Skeletal muscle tissue (tissue), 4 donors: ENCODE data around the gene CANT1. TPM values are rescaled to one million over a fixed set of nuclear protein-coding genes. Genes with fewer than 3 reads are reported as not detected.

ENCODE experiments used
- H3K27ac ChIP-seq: one replicate; pipeline ENCODE4 v1.7.0; 2013; ENCODE audit warnings: mild to moderate bottlenecking, low read depth, low read length, inconsistent platforms
- H3K27me3 ChIP-seq, 3 donors: one replicate each; pipeline ENCODE4 v1.7.0; 2013; ENCODE audit warnings: low read length in 3 of 3; ENCODE audit not compliant: control insufficient read depth in 3 of 3, insufficient read depth in 3 of 3
- H3K36me3 ChIP-seq, 3 donors: one replicate each; pipeline ENCODE4 v1.7.0; 2013; ENCODE audit warnings: low read length in 3 of 3; ENCODE audit not compliant: control insufficient read depth in 3 of 3, insufficient read depth in 3 of 3
- H3K4me1 ChIP-seq, 3 donors: one replicate each; pipeline ENCODE4 v1.7.0; 2013; ENCODE audit warnings: low read length in 3 of 3, mild to moderate bottlenecking in 3 of 3; ENCODE audit not compliant: control insufficient read depth in 3 of 3, insufficient read depth in 3 of 3
- H3K4me3 ChIP-seq, 3 donors: one replicate each; pipeline ENCODE4 v1.7.0; 2013; ENCODE audit warnings: low read length in 3 of 3
- H3K9ac ChIP-seq, 3 donors: one replicate each; pipeline ENCODE4 v1.7.0; 2013; ENCODE audit warnings: low read length in 3 of 3, mild to moderate bottlenecking in 3 of 3, moderate library complexity in 2 of 3, low read depth in 1 of 3
- H3K9me3 ChIP-seq, 3 donors: one replicate each; pipeline ENCODE4 v1.7.0; 2013; ENCODE audit warnings: low read length in 3 of 3; ENCODE audit not compliant: control insufficient read depth in 3 of 3
- total RNA-seq: library from RNA; depleted of rRNA; stranded (reverse); fragments of >200 nt; gene quantifications from one replicate; pipeline ENCODE4 v1.2.3, GENCODE V29; 2014
- donor health status: Osteomylitis.

The CANT1 gene
- total RNA-seq, 1 donor from 2014 or later: 21.9 TPM

GRCh38 chr17:79010304-79010646, 711 bp upstream of the CANT1 start:
- H3K27me3 ChIP-seq: no peaks in the 10 kb centered on the region
- H3K4me1 ChIP-seq: peaks cover 22 to 38% (median 30%) of the 10 kb centered on the region in 3 donors
- H3K36me3 ChIP-seq: no peaks in the 10 kb centered on the region
- peak overlapping the region; percentile 81 to 94 (median 89) for H3K9ac ChIP-seq
- H3K9me3 ChIP-seq: no peaks in the 10 kb centered on the region
- H3K27ac ChIP-seq: peak overlapping the region; percentile 60
- peak overlapping the region; percentile 74 to 95 (median 82) for H3K4me3 ChIP-seq

- Histone ChIP-seq H3K4me1 (peaks cover 22 to 38% (median 32%) of the 10 kb centered on the region in 3 donors), H3K9ac (peak overlapping the region; percentile 80 to 94 (median 93)), H3K36me3 (no peaks in the 10 kb centered on the region), H3K9me3 (no peaks in the 10 kb centered on the region), H3K4me3 (peak overlapping the region; percentile 82 to 95 (median 95)), H3K27ac (peak overlapping the region; percentile 60), H3K27me3 (no peaks in the 10 kb centered on the region)
Observed at GRCh38 chr17:79008666-79009387, 737 bp downstream of the CANT1 start.

- Histone ChIP-seq H3K27me3 (no peaks in the 10 kb centered on the region), H3K27ac (no peak overlapping the region), H3K9me3 (no peaks in the 10 kb centered on the region), H3K36me3 (no peaks in the 10 kb centered on the region), H3K9ac (peak overlapping the region in 2 of 3 donors; percentile 93 to 94), H3K4me1 (peaks cover 22 to 38% (median 33%) of the 10 kb centered on the region in 3 donors), H3K4me3 (peak overlapping the region in 1 of 3 donors; percentile 95)
Observed at GRCh38 chr17:79007504-79008381, 1.8 kb downstream of the CANT1 start.

DNA sequence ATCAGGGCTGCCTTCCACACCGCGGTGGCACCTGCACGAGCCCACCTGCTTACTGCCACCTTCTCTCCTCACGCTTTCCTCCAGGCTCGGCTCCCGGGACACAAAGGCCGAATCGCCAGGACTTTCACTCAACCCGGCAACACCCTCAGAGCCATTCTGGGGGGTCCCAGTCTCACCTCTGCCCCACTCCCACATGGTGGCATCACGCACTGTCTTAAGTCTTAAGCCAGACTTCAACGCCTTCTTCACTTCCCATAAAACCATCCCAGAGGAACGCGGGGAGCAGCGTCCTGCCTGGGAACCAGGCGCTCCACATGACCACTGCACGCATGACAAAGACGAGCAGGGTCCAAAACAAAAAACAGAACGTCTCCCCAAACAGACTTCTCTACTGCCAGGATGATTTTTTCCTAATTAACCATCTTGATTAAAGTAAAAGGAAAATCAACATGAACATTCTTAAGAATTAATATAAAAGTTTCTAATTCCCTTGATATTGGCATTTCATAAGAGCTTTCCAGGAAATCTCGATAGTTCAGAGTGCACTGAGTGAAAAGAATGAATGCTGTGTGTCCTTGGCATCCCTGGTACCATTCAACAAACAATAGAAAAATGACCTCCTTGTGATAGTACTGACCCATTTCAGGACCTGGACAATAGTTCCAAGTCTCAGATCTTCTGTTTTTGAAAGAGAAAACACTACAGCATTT, 2.6 kb downstream of the CANT1 start:
- H3K27me3 ChIP-seq: no peaks in the 10 kb centered on the region
- H3K36me3 ChIP-seq: no peaks in the 10 kb centered on the region
- no peak overlapping the region for H3K27ac ChIP-seq
- H3K4me3 ChIP-seq: no peak overlapping the region
- peaks cover 22 to 38% (median 34%) of the 10 kb centered on the region in 3 donors for H3K4me1 ChIP-seq
- H3K9me3 ChIP-seq: no peaks in the 10 kb centered on the region
- H3K9ac ChIP-seq: no peak overlapping the region

GRCh38 chr17:79006046-79006445, 3.5 kb downstream of the CANT1 start:
- H3K27ac ChIP-seq: no peak overlapping the region
- peaks cover 22 to 38% (median 34%) of the 10 kb centered on the region in 3 donors for H3K4me1 ChIP-seq
- no peaks in the 10 kb centered on the region for H3K9me3 ChIP-seq
- no peaks in the 10 kb centered on the region for H3K27me3 ChIP-seq
- peak overlapping the region in 1 of 3 donors; percentile 25 for H3K9ac ChIP-seq
- no peak overlapping the region for H3K4me3 ChIP-seq
- H3K36me3 ChIP-seq: no peaks in the 10 kb centered on the region

DNA sequence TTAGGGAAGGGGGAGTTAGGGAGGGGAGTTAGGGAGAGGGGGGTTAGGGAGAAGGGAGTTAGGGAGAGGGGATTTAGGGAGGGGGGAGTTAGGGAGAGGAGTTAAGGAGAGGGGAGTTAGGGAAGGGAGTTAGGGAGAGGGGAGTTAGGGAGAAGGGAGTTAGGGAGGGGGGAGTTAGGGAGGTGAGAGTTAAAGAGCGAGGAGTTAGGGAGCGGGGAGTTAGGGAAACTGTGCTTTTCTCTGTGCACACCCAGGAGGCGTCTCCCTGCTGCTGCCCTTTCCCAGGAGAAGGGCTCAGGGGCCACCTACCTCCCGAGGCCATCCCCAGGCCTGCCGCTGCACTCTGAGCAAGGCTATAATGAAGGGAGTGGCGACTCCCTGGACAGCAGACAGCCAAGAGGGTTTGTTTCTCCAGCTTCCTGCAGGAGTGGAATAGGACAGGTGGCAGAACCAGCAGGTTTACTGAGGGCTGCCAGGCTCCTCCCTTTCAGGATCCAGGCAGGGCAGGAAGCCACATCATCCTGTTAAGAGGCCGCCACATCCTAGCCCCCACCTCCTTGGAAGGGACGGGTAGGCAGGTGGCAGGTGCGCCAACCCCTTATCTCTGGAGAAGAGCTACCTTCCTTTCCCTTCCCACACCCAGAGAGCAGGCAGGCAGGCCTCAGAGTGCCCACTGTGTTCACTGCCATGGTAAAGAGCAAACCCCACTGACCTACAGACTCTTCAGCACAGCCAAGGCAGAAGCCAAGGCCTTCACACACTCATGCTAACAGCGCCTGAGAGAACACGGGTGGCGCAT, 4.3 kb downstream of the CANT1 start:
- Histone ChIP-seq H3K4me3 (no peak overlapping the region), H3K4me1 (peaks cover 22 to 36% (median 32%) of the 10 kb centered on the region in 3 donors), H3K9me3 (no peaks in the 10 kb centered on the region), H3K36me3 (no peaks in the 10 kb centered on the region), H3K27ac (no peak overlapping the region), H3K9ac (no peak overlapping the region), H3K27me3 (no peaks in the 10 kb centered on the region)

GRCh38 chr17:79003661-79004411, 5.7 kb downstream of the CANT1 start:
- H3K9ac ChIP-seq: no peak overlapping the region
- H3K4me1 ChIP-seq: peaks cover 17 to 31% (median 29%) of the 10 kb centered on the region in 3 donors
- H3K27ac ChIP-seq: no peak overlapping the region
- H3K27me3 ChIP-seq: no peaks in the 10 kb centered on the region
- no peaks in the 10 kb centered on the region for H3K9me3 ChIP-seq
- H3K36me3 ChIP-seq: no peaks in the 10 kb centered on the region
- H3K4me3 ChIP-seq: no peak overlapping the region

DNA sequence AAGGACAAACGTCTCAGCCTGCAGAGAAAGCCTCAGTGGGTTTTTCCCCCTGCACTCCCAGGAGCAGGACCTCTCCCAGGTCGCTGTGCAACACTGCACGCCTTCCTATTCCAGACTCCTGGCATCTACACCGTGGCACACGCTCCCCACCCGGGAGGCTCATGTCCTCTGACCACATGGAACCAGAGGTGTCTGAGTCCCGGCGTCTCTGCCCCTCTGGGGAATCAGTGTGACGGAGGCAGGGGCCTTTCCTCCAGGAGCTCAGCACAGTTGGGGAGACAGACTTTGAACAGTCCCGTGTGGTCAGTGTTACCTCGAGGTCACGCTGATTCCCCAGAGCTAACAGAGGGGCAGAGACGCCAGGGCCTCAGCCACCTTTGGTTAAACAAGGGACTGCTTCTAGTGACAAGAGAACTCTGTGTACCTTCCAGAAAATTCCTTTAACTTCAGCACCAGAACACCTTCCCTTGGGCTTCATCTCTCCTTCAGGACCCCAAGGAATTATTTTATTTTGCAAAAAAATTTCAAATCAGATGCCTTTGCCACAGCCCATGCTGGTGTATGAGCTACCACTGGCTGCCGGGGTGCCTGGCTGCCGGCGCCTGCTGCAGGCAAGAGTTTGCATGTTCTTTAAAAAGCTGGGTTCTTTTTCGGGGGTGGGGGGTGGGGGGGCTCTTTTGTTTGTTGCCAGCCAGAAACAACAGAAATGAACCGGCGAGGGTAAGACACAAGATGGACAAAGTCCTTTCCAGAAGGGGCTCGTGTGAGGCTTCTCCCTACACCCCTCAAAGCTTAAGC, 6.6 kb downstream of the CANT1 start:
- Histone ChIP-seq H3K9me3 (no peaks in the 10 kb centered on the region), H3K36me3 (peaks cover 0 to under 1% (median 0%) of the 10 kb centered on the region in 3 donors), H3K4me1 (peaks cover 16 to 31% (median 27%) of the 10 kb centered on the region in 3 donors), H3K27ac (no peak overlapping the region), H3K4me3 (no peak overlapping the region), H3K27me3 (no peaks in the 10 kb centered on the region), H3K9ac (peak overlapping the region in 1 of 3 donors; percentile 35)
